ENCODE results near the gene RPS2.

- no peak for TF ChIP-seq ZNF274 (IDR thresholded peaks at IDR 0.05; ENCODE audit: low read depth, low read length)
- TF ChIP-seq YY1 (IDR thresholded peaks at IDR 0.05; ENCODE audit: insufficient read depth, insufficient read length), result no peak
- TF ChIP-seq SUZ12 (IDR thresholded peaks at IDR 0.05; ENCODE audit: extremely low read depth, insufficient read depth, insufficient read length), result no peak
Measured at GRCh38 chr16:1961651-1962067, 3.0 kb downstream of the RPS2 start.
